ENCODE measurements around the gene PEX7.

DNA sequence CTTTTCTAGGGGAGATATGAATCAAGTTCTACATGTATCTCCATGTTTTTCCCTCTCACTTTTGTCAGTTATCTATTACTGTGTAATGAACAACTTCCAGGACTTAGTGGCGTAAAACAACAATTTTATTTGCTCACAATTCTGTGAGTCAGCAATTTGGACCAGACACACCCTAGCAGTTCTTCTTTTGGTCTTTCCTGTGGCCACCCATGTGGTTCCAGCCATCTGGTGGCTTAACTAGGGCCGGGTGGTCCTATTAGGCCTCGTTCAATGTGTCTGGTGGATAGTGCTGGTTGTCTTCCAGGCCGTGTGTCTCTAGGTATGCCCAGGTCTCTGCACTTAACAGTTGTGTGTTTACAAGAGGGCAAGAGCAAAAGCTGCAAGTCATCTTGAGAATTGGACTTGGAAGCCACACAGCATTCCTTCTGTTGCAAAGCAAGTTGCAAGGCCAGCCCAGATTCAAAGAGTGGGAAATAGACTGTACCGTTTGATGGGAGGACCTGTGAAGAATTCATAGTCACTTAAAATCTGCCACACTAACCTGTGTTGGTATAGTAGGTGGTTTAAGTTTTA is 78.9 kb downstream of the PEX7 start:
- no peak for TF ChIP-seq ZNF274 (IDR thresholded peaks at IDR 0.05; ENCODE audit: low read depth, low read length)
- TF ChIP-seq SUZ12 (IDR thresholded peaks at IDR 0.05; ENCODE audit: extremely low read depth, insufficient read depth, insufficient read length) = no peak

Measured in NT2/D1 (cell line).